Astrocyte (in vitro differentiated cells and primary cell): ENCODE data around the gene GLRX. TPM values are rescaled to one million over a fixed set of nuclear protein-coding genes. Genes with fewer than 3 reads are reported as not detected.
A peak's percentile ranks its signal among the peaks of the same experiment; 100 is the strongest.

Experiments used
- DNase-seq: peaks from one replicate; pipeline ENCODE4 v3.0.0-alpha.2; 2010; ENCODE audit warnings: low read depth
- FAIRE-seq: peaks from 2 replicates; lab custom pipeline; 2011; peaks lifted over from hg19 to GRCh38; lab: Jason Lieb, UNC
- H2AFZ ChIP-seq: 2 replicates; pipeline ENCODE4 v1.6.0; 2012; ENCODE audit warnings: low read depth, low read length, inconsistent platforms
- H3K27ac ChIP-seq: 2 replicates; pipeline ENCODE4 v1.5.1; 2011; ENCODE audit warnings: low read depth, low read length, inconsistent platforms
- H3K27me3 ChIP-seq: 2 replicates; pipeline ENCODE4 v1.6.0; 2011; ENCODE audit warnings: low read length, inconsistent platforms; ENCODE audit not compliant: insufficient read depth
- H3K36me3 ChIP-seq: 2 replicates; pipeline ENCODE4 v1.5.1; 2011; ENCODE audit warnings: low read length, inconsistent platforms; ENCODE audit not compliant: insufficient read depth
- H3K4me1 ChIP-seq: 2 replicates; pipeline ENCODE4 v1.5.1; 2011; ENCODE audit warnings: low read length, inconsistent platforms; ENCODE audit not compliant: insufficient read depth
- H3K4me2 ChIP-seq: 2 replicates; pipeline ENCODE4 v1.6.0; 2012; ENCODE audit warnings: low read length, inconsistent platforms
- H3K4me3 ChIP-seq: 2 replicates; pipeline ENCODE4 v1.5.1; 2011; ENCODE audit warnings: low read depth, mild to moderate bottlenecking, low read length, inconsistent platforms; ENCODE audit not compliant: insufficient read depth
- H3K79me2 ChIP-seq: 2 replicates; pipeline ENCODE4 v1.6.0; 2012; ENCODE audit warnings: mild to moderate bottlenecking, low read length, inconsistent platforms; ENCODE audit not compliant: insufficient read depth
- H3K9ac ChIP-seq: 2 replicates; pipeline ENCODE4 v1.6.0; 2012; ENCODE audit warnings: mild to moderate bottlenecking, low read length, inconsistent platforms
- H3K9me3 ChIP-seq: 2 replicates; pipeline ENCODE4 v1.5.1; 2012; ENCODE audit warnings: low read depth, mild to moderate bottlenecking, low read length, inconsistent platforms; ENCODE audit not compliant: insufficient read depth
- H4K20me1 ChIP-seq: 2 replicates; pipeline ENCODE4 v1.6.0; 2012; ENCODE audit warnings: low read length, inconsistent platforms; ENCODE audit not compliant: insufficient read depth
- H3K27ac Mint-ChIP-seq: one replicate; pipeline ENCODE4 v1.8.0; 2021; ENCODE audit warnings: mild to moderate bottlenecking, mixed read lengths; ENCODE audit not compliant: unreplicated experiment
- H3K27me3 Mint-ChIP-seq: one replicate; pipeline ENCODE4 v1.8.0; 2021; ENCODE audit warnings: low read depth, mixed read lengths; ENCODE audit not compliant: unreplicated experiment
- H3K36me3 Mint-ChIP-seq: one replicate; pipeline ENCODE4 v1.8.0; 2021; ENCODE audit warnings: low read depth, mixed read lengths; ENCODE audit not compliant: unreplicated experiment
- H3K4me1 Mint-ChIP-seq: one replicate; pipeline ENCODE4 v1.8.0; 2021; ENCODE audit warnings: low read depth, mixed read lengths; ENCODE audit not compliant: unreplicated experiment
- H3K4me3 Mint-ChIP-seq: one replicate; pipeline ENCODE4 v1.8.0; 2021; ENCODE audit warnings: mild to moderate bottlenecking, moderate library complexity, mixed read lengths; ENCODE audit not compliant: unreplicated experiment
- H3K9me3 Mint-ChIP-seq: one replicate; pipeline ENCODE4 v1.8.0; 2021; ENCODE audit warnings: mild to moderate bottlenecking, mixed read lengths; ENCODE audit not compliant: unreplicated experiment
- CTCF ChIP-seq: IDR thresholded peaks from 2 replicates; pipeline ENCODE4 v1.5.1; 2011; ENCODE audit warnings: low read depth, mild to moderate bottlenecking, inconsistent platforms, low read length, moderate library complexity; ENCODE audit not compliant: insufficient read depth
- EZH2 ChIP-seq: IDR thresholded peaks from 2 replicates; pipeline ENCODE4 v1.6.1; 2012; ENCODE audit warnings: mild to moderate bottlenecking, low read length, inconsistent platforms; ENCODE audit not compliant: insufficient read depth
- total RNA-seq: library from RNA; stranded (reverse); gene quantifications from 2 replicates; pipeline ENCODE4 v1.2.1, GENCODE V29; 2021

The GLRX gene
- total RNA-seq, 1 donor from 2014 or later, result 38.4 TPM

DNA sequence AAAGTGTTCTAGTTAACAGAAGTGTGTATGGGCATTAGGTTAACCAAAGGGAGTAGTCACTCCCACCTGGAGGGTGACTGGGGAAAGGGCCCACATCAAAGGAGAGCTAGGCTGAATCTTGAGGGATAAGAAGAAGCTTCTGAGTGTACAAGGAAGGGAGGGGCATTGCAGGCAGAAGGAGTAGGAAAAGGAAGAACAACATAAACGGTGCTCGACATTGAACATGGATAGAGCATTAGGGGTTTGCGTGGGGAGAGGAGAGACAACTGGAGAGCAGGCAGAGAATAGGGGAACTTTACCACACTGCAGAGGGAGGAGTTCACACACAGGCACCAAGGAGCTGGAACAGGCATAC, 5.3 kb upstream of the GLRX start:
- Histone ChIP-seq H2AFZ (no peak overlapping the region), H3K27ac (no peak overlapping the region), H3K4me1 (peaks cover 18% of the 10 kb centered on the region), H3K36me3 (no peaks in the 10 kb centered on the region), H3K4me2 (no peak overlapping the region), H4K20me1 (no peaks in the 10 kb centered on the region), H3K9ac (no peak overlapping the region), H3K27me3 (no peaks in the 10 kb centered on the region), H3K9me3 (no peaks in the 10 kb centered on the region), H3K4me3 (no peak overlapping the region), H3K79me2 (no peaks in the 10 kb centered on the region)
- H3K9me3 Mint-ChIP-seq, result peaks cover 6% of the 10 kb centered on the region
- H3K27ac Mint-ChIP-seq, result peak overlapping the region; percentile 42
- FAIRE-seq (no peak), DNase-seq (no peak)
- H3K4me1 Mint-ChIP-seq, result peaks cover 14% of the 10 kb centered on the region
- H3K27me3 Mint-ChIP-seq, result peaks cover 6% of the 10 kb centered on the region
- TF ChIP-seq EZH2, result no peak
- no peaks in the 10 kb centered on the region for H3K36me3 Mint-ChIP-seq
- no peak overlapping the region for H3K4me3 Mint-ChIP-seq

DNA sequence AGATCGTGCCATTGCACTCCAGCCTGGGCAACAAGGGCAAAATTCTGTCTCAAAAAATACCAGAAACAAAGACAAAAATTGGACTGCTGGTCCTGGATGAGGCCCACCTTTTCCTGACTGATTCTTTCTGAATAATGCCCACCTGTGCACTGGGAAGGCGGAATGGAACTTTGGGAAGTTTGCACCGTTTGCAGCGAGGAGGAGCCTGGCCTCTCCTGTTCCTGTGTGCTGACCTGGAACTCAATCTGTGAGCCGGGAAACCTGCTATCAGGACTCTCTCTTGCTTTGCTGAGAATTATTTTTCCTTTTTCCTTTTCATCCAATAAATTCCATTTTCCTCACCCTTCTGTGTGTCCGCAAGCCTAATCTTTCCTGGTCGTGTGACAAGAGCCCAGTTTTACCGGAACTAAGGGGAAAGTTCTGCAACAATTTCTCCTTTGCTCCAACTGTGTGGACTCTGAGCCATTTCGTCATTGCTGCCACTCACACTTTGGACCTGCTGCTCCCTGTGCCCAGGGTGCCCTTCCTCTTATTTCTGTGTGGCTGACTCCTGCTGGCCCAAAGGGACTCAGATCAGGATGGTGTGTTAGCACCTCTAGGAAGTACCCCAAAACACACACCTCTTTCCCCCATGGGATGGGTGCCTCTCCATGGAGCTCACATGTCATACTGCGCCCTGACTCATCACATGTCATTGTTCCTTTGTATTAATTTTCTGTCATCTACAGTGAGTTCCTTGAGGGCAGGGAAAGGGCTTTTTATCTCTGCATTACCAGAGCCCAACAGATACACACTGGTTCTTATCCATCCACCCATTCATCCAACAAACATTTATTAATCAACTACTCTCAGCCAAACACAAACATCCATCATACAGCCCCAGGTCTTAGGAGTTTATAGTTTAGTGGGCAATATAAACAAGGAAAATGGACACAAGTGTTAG, 4.7 kb upstream of the GLRX start:
- Histone ChIP-seq H3K4me2 (no peak overlapping the region), H3K27me3 (no peaks in the 10 kb centered on the region), H3K9ac (no peak overlapping the region), H2AFZ (no peak overlapping the region), H3K36me3 (no peaks in the 10 kb centered on the region), H3K79me2 (no peaks in the 10 kb centered on the region), H3K9me3 (no peaks in the 10 kb centered on the region), H3K27ac (no peak overlapping the region), H3K4me3 (no peak overlapping the region), H3K4me1 (peaks cover 21% of the 10 kb centered on the region), H4K20me1 (no peaks in the 10 kb centered on the region)
- H3K27me3 Mint-ChIP-seq, result peaks cover 6% of the 10 kb centered on the region
- TF ChIP-seq CTCF, result no peak
- TF ChIP-seq EZH2, result no peak
- no peaks in the 10 kb centered on the region for H3K36me3 Mint-ChIP-seq
- H3K4me3 Mint-ChIP-seq, result no peak overlapping the region
- no peak for FAIRE-seq
- DNase-seq, result no peak
- no peak overlapping the region for H3K27ac Mint-ChIP-seq
- H3K9me3 Mint-ChIP-seq, result peaks cover 6% of the 10 kb centered on the region
- peaks cover 16% of the 10 kb centered on the region for H3K4me1 Mint-ChIP-seq

GRCh38 chr5:95825495-95825894, 3.0 kb upstream of the GLRX start:
- H3K4me3 ChIP-seq, result no peak overlapping the region
- H3K36me3 ChIP-seq, result no peaks in the 10 kb centered on the region
- no peak overlapping the region for H3K9ac ChIP-seq
- H3K27me3 ChIP-seq, result no peaks in the 10 kb centered on the region
- no peak overlapping the region for H2AFZ ChIP-seq
- peaks cover 9% of the 10 kb centered on the region for H4K20me1 ChIP-seq
- no peak overlapping the region for H3K27ac ChIP-seq
- peaks cover 28% of the 10 kb centered on the region for H3K4me1 ChIP-seq
- no peak overlapping the region for H3K4me3 Mint-ChIP-seq
- H3K4me2 ChIP-seq, result no peak overlapping the region
- no peaks in the 10 kb centered on the region for H3K9me3 ChIP-seq
- DNase-seq (no peak), FAIRE-seq (no peak)
- H3K27ac Mint-ChIP-seq, result peak overlapping the region; percentile 18
- no peaks in the 10 kb centered on the region for H3K36me3 Mint-ChIP-seq
- peaks cover 18% of the 10 kb centered on the region for H3K4me1 Mint-ChIP-seq
- peaks cover 15% of the 10 kb centered on the region for H3K79me2 ChIP-seq
- peaks cover 6% of the 10 kb centered on the region for H3K27me3 Mint-ChIP-seq
- peaks cover 6% of the 10 kb centered on the region for H3K9me3 Mint-ChIP-seq
- TF ChIP-seq EZH2, result no peak
- TF ChIP-seq CTCF, result no peak
